Calu3 (cell line): Measurements from ENCODE around the gene F10. TPM values are rescaled to one million over a fixed set of nuclear protein-coding genes. Genes with fewer than 3 reads are reported as not detected.
A peak's percentile ranks its signal among the peaks of the same experiment; 100 is the strongest.

Source experiments
- Bru-seq: library from RNA; stranded (reverse); fragments of 400-500 nt; gene quantifications from one replicate; lab custom pipeline; 2021; lab: Mats Ljungman, UMichigan
- BruChase-seq, 2 experiments: library from RNA; stranded (reverse); fragments of 400-500 nt; gene quantifications; one replicate each; lab custom pipeline; 2021; lab: Mats Ljungman, UMichigan
- BruUV-seq: library from RNA; stranded (reverse); fragments of 400-500 nt; replicated peaks from 2 replicates; lab custom pipeline; 2021; lab: Mats Ljungman, UMichigan
- CTCF ChIA-PET: fragments of 300-600 bp; sonication (Branson Sonifier 250); formaldehyde crosslinking; loops from one replicate; lab custom pipeline; 2022; ENCODE audit warnings: antibody characterized with exemption; lab: Charles Lee
- DNase-seq: peaks from one replicate; pipeline ENCODE4 v3.0.0; 2022
- H3K27ac Mint-ChIP-seq: one replicate; pipeline ENCODE4 v1.8.0; 2022; ENCODE audit warnings: mixed read lengths; ENCODE audit not compliant: unreplicated experiment
- H3K27me3 Mint-ChIP-seq: one replicate; pipeline ENCODE4 v1.8.0; 2022; ENCODE audit warnings: mixed read lengths; ENCODE audit not compliant: unreplicated experiment
- H3K36me3 Mint-ChIP-seq: one replicate; pipeline ENCODE4 v1.8.0; 2022; ENCODE audit warnings: mild to moderate bottlenecking, moderate library complexity, mixed read lengths; ENCODE audit not compliant: insufficient read depth, unreplicated experiment
- H3K4me1 Mint-ChIP-seq: one replicate; pipeline ENCODE4 v1.8.0; 2022; ENCODE audit warnings: mild to moderate bottlenecking, low read depth, mixed read lengths; ENCODE audit not compliant: unreplicated experiment
- H3K4me3 Mint-ChIP-seq: one replicate; pipeline ENCODE4 v1.8.0; 2022; ENCODE audit warnings: mild to moderate bottlenecking, low read depth, moderate library complexity, mixed read lengths; ENCODE audit not compliant: unreplicated experiment
- H3K9me3 Mint-ChIP-seq: one replicate; pipeline ENCODE4 v1.8.0; 2022; ENCODE audit warnings: low read depth, mixed read lengths; ENCODE audit not compliant: unreplicated experiment
- intact Hi-C: fragments of 100-400 bp; cut with micrococcal nuclease; formaldehyde crosslinking; loops from one replicate; pipeline ENCODE4 v1.10.0; 2022; ENCODE audit not compliant: unreplicated experiment
- long read RNA-seq: library from polyadenylated mRNA; stranded (forward); transcript quantifications from one replicate; pipeline ENCODE4 v2.0.0, GENCODE V29; 2022
- total RNA-seq: library from RNA; stranded (reverse); gene quantifications from 2 replicates; pipeline ENCODE4 v1.2.3, GENCODE V29; 2022
- TF ChIP-seq, protein P1 (sequence below): fragments of 200-600 bp; IDR thresholded peaks from one replicate; pipeline ENCODE4 v1.8.0; 2022; ENCODE audit warnings: antibody characterized with exemption; ENCODE audit not compliant: unreplicated experiment

The F10 gene
- total RNA-seq (not detected in 2 replicates), Bru-seq, nascent RNA (not detected), BruChase-seq, experiment 1, labeled RNA remaining after a 6-hour chase (percentile 6 among the genes with signal in this experiment), BruChase-seq, experiment 2, labeled RNA remaining after a 2-hour chase (not detected)
- long read RNA-seq: 0 reads

DNA sequence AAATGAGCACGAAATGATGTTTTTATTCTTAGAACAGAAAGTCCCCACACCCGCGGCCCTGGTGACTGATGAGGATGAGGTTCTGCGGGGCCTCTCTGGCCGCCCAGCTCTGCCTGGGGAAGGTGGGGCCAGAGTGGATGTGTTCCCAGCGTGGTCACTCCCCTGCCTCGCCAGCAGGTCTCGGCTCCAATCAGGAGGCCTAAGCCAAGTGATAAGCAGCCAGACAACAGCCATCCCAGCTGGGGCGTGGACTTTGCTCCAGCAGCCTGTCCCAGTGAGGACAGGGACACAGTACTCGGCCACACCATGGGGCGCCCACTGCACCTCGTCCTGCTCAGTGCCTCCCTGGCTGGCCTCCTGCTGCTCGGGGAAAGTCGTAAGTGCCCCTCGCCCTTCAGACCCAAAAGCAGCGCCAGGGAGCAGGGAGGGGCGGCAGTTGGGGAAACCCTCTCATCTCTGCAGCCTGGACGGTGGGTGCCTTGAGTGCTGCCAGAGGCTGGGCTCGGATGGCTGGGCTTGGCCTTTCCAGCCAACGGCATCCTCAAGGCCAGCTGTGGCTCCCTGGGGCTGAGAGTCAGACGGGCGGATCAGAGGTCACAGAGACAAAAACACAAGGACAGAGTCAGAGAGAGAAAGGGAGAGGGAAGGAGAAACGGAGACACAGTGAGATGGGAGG lies at the start of gene F10:
TSS of gene F10 (plus strand) at position 250 of the 676 bp plus-strand sequence. CDS start at position 307, 57 bp downstream.
- TF ChIP-seq, protein P1, sequence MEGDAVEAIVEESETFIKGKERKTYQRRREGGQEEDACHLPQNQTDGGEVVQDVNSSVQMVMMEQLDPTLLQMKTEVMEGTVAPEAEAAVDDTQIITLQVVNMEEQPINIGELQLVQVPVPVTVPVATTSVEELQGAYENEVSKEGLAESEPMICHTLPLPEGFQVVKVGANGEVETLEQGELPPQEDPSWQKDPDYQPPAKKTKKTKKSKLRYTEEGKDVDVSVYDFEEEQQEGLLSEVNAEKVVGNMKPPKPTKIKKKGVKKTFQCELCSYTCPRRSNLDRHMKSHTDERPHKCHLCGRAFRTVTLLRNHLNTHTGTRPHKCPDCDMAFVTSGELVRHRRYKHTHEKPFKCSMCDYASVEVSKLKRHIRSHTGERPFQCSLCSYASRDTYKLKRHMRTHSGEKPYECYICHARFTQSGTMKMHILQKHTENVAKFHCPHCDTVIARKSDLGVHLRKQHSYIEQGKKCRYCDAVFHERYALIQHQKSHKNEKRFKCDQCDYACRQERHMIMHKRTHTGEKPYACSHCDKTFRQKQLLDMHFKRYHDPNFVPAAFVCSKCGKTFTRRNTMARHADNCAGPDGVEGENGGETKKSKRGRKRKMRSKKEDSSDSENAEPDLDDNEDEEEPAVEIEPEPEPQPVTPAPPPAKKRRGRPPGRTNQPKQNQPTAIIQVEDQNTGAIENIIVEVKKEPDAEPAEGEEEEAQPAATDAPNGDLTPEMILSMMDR: no peak
- Mint-ChIP-seq H3K36me3 (no peaks in the 10 kb centered on the region), H3K27me3 (peaks cover 34% of the 10 kb centered on the region), H3K4me1 (no peaks in the 10 kb centered on the region), H3K4me3 (no peak within 1 kb of the TSS), H3K9me3 (no peaks in the 10 kb centered on the region), H3K27ac (no peak within 1 kb of the TSS)
- BruUV-seq: no TSS peak
- DNase-seq: peak; percentile 9
- CTCF ChIA-PET: no interaction called here
- intact Hi-C loops: no loop called here

DNA sequence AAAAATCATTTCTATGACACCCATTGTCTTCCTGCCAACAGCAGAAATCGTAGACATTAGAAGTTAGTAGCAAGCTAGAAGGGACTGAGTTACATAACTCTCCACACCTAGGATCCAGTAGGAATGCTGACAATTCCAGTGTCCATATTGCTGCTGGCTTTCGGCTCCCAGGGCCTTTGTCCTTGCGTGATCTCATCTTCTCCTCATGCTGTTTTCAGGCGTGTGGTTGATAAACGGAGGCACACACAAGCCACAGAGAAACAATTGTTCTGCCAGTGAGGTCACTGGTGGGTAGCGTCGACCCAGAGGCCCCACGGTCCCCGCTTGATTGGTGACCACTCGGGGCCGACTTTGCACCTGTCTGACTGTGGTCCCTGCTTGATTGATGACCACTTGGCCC lies 48.7 kb upstream of the F10 start:
- intact Hi-C loops: no loop called here
- H3K36me3 Mint-ChIP-seq: no peaks in the 10 kb centered on the region
- H3K27me3 Mint-ChIP-seq: no peaks in the 10 kb centered on the region
- CTCF ChIA-PET: no interaction called here
- no peak overlapping the region for H3K4me3 Mint-ChIP-seq
- TF ChIP-seq, protein P1: no peak
- H3K4me1 Mint-ChIP-seq: no peaks in the 10 kb centered on the region
- DNase-seq: no peak
- BruUV-seq: no TSS peak
- no peak overlapping the region for H3K27ac Mint-ChIP-seq
- no peaks in the 10 kb centered on the region for H3K9me3 Mint-ChIP-seq

DNA sequence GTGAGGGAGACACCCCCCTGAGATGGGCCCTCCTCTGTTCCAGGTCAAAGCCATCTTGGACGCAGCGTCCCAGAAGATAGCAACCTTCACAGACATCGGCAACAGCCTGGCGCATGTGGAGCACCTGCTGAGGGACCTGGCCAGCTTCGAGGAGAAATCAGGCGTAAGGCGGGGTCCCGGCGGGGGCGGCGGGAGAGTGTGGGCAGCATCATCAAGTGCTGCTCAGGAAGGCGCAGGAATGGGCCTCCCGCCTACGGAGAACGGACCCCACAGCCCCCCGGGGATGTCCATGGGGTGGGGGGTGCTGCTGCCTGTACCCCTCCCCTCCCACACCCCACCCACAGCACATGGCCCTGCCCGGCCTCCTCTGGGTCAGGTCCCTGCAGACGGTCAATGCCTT lies 48.2 kb upstream of the F10 start:
- H3K27ac Mint-ChIP-seq: no peak overlapping the region
- DNase-seq: no peak
- no peaks in the 10 kb centered on the region for H3K27me3 Mint-ChIP-seq
- no TSS peak for BruUV-seq
- TF ChIP-seq, protein P1: no peak
- H3K4me3 Mint-ChIP-seq: no peak overlapping the region
- no peaks in the 10 kb centered on the region for H3K4me1 Mint-ChIP-seq
- intact Hi-C loops: no loop called here
- H3K9me3 Mint-ChIP-seq: no peaks in the 10 kb centered on the region
- no peaks in the 10 kb centered on the region for H3K36me3 Mint-ChIP-seq
- CTCF ChIA-PET: no interaction called here

DNA sequence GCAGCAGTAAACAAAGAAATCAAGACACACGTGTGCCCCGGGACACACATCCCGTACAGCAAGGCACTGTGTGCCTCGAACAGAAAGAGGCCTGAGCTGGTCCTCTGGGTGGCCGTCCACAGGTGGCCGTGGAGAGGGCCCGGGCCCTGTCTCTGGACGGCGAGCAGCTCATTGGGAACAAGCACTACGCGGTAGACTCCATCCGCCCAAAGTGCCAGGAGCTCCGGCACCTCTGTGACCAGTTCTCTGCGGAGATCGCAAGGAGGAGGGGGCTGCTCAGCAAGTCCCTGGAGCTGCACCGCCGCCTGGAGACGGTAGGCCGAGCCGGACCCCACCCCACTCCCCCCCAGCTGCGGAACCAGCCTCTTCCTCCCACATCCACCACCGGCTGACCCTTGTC lies 47.7 kb upstream of the F10 start:
- TF ChIP-seq, protein P1: no peak
- Mint-ChIP-seq H3K36me3 (no peaks in the 10 kb centered on the region), H3K9me3 (no peaks in the 10 kb centered on the region), H3K4me3 (no peak overlapping the region), H3K4me1 (no peaks in the 10 kb centered on the region), H3K27ac (no peak overlapping the region), H3K27me3 (no peaks in the 10 kb centered on the region)
- DNase-seq: no peak
- CTCF ChIA-PET: interaction anchor here (0.7 kb wide), 1 partner anchor 331 kb away, joined by 4 read pairs; no protein-coding TSS in a partner anchor
- intact Hi-C loops: no loop called here
- BruUV-seq: no TSS peak
